ENCODE measurements around the gene PIK3R5. TPM values are rescaled to one million over a fixed set of nuclear protein-coding genes. Genes with fewer than 3 reads are reported as not detected.

Gene PIK3R5
- total RNA-seq, 1 donor from 2014 or later, result 0.90 TPM

- H3K9ac ChIP-seq, result no peak overlapping the region
- H3F3A ChIP-seq (ENCODE audit: low read depth), result no peaks in the 10 kb centered on the region
- H3K27me3 ChIP-seq, result peaks cover 10% of the 10 kb centered on the region
- H3K27ac Mint-ChIP-seq, result no peak overlapping the region
- H3K4me3 ChIP-seq, result no peak overlapping the region
- no peaks in the 10 kb centered on the region for H3K36me3 ChIP-seq
- no peak overlapping the region for H3K4me3 Mint-ChIP-seq
- H3K79me2 ChIP-seq (ENCODE audit: low read depth), result no peaks in the 10 kb centered on the region
- H4K20me1 ChIP-seq (ENCODE audit: low read depth), result no peaks in the 10 kb centered on the region
- H3K36me3 Mint-ChIP-seq, result no peaks in the 10 kb centered on the region
- peaks cover 7% of the 10 kb centered on the region for H3K9me3 Mint-ChIP-seq
- DNase-seq (ENCODE audit: low spot score), result no peak
- H3K4me2 ChIP-seq, result no peak overlapping the region
- no peaks in the 10 kb centered on the region for H3K9me3 ChIP-seq (ENCODE audit: low read depth)
- TF ChIP-seq CTCF (IDR thresholded peaks at IDR 0.05) (no peak), EZH2phosphoT487 (IDR thresholded peaks at IDR 0.05) (no peak), EZH2 (IDR thresholded peaks at IDR 0.05) (no peak)
- H3K4me1 Mint-ChIP-seq, result no peaks in the 10 kb centered on the region
- H3K27ac ChIP-seq, result no peak overlapping the region
- no peaks in the 10 kb centered on the region for H3K4me1 ChIP-seq
- no peak overlapping the region for H2AFZ ChIP-seq (replicated peaks)
- H3K27me3 Mint-ChIP-seq (ENCODE audit: insufficient read depth, low read depth), result peaks cover 3% of the 10 kb centered on the region
Observed at GRCh38 chr17:8946476-8946875, 19.0 kb downstream of the PIK3R5 start.

- Histone ChIP-seq H3K27me3 (peaks cover 10% of the 10 kb centered on the region), H3K9ac (no peak overlapping the region), H3K4me2 (no peak overlapping the region), H3K27ac (no peak overlapping the region), H3K4me1 (no peaks in the 10 kb centered on the region), H3K4me3 (no peak overlapping the region), H3F3A (ENCODE audit: low read depth) (no peaks in the 10 kb centered on the region), H3K79me2 (ENCODE audit: low read depth) (no peaks in the 10 kb centered on the region), H3K36me3 (no peaks in the 10 kb centered on the region), H2AFZ (replicated peaks) (no peak overlapping the region), H3K9me3 (ENCODE audit: low read depth) (no peaks in the 10 kb centered on the region), H4K20me1 (ENCODE audit: low read depth) (no peaks in the 10 kb centered on the region)
- no peak for DNase-seq (ENCODE audit: low spot score)
- Mint-ChIP-seq H3K4me1 (peaks cover 3% of the 10 kb centered on the region), H3K27ac (no peak overlapping the region), H3K27me3 (ENCODE audit: insufficient read depth, low read depth) (peaks cover 5% of the 10 kb centered on the region), H3K36me3 (no peaks in the 10 kb centered on the region), H3K9me3 (peaks cover 9% of the 10 kb centered on the region), H3K4me3 (no peak overlapping the region)
- TF ChIP-seq EZH2 (IDR thresholded peaks at IDR 0.05) (no peak), CTCF (IDR thresholded peaks at IDR 0.05) (no peak), EZH2phosphoT487 (IDR thresholded peaks at IDR 0.05) (no peak)
Observed at GRCh38 chr17:8946071-8946470, 19.4 kb downstream of the PIK3R5 start.

- H3K27ac Mint-ChIP-seq, result no peak overlapping the region
- no peaks in the 10 kb centered on the region for H4K20me1 ChIP-seq (ENCODE audit: low read depth)
Observed at GRCh38 chr17:8944748-8945147, 20.8 kb downstream of the PIK3R5 start.

More at GRCh38 chr17:8944748-8945147, 20.8 kb downstream of the PIK3R5 start:
- Histone ChIP-seq H3K27me3 (peaks cover under 1% of the 10 kb centered on the region), H3K79me2 (ENCODE audit: low read depth) (no peaks in the 10 kb centered on the region), H3F3A (ENCODE audit: low read depth) (no peaks in the 10 kb centered on the region), H3K4me3 (no peak overlapping the region), H3K4me1 (no peaks in the 10 kb centered on the region), H3K27ac (no peak overlapping the region), H2AFZ (replicated peaks) (no peak overlapping the region), H3K36me3 (no peaks in the 10 kb centered on the region), H3K4me2 (no peak overlapping the region), H3K9ac (no peak overlapping the region), H3K9me3 (ENCODE audit: low read depth) (no peaks in the 10 kb centered on the region)
- H3K36me3 Mint-ChIP-seq, result no peaks in the 10 kb centered on the region
- peaks cover 9% of the 10 kb centered on the region for H3K9me3 Mint-ChIP-seq
- TF ChIP-seq CTCF (IDR thresholded peaks at IDR 0.05), result no peak
- no peak for TF ChIP-seq EZH2phosphoT487 (IDR thresholded peaks at IDR 0.05)
- no peak for TF ChIP-seq EZH2 (IDR thresholded peaks at IDR 0.05)
- no peak overlapping the region for H3K4me3 Mint-ChIP-seq
- H3K27me3 Mint-ChIP-seq (ENCODE audit: insufficient read depth, low read depth), result peaks cover 7% of the 10 kb centered on the region
- peaks cover 14% of the 10 kb centered on the region for H3K4me1 Mint-ChIP-seq
- no peak for DNase-seq (ENCODE audit: low spot score)
